Spleen (tissue), 11 donors: ENCODE results near the gene HS2ST1. TPM values are rescaled to one million over a fixed set of nuclear protein-coding genes. Genes with fewer than 3 reads are reported as not detected.
A peak's percentile ranks its signal among the peaks of the same experiment; 100 is the strongest.

ENCODE experiments used
- DNase-seq: peaks from one replicate; pipeline ENCODE4 v3.0.0-alpha.2; 2020
- H3K27ac ChIP-seq, 8 donors: fragments of 200-600 bp; sonication (generic) in 7 of 8; 1 replicate in 4 of 8; 2 replicates in 4 of 8; pipeline versions ENCODE4 v1.5.0 to v1.8.0; 2016 to 2021; ENCODE audit warnings: inconsistent platforms in 4 of 8, mild to moderate bottlenecking in 4 of 8, moderate library complexity in 1 of 8
- H3K27me3 ChIP-seq, 7 donors: fragments of 200-600 bp; sonication (generic) in 6 of 7; replicated peaks in 1 of 7; 1 replicate in 4 of 7; 2 replicates in 3 of 7; pipeline versions ENCODE4 v1.5.0 to v1.8.0; 2016 to 2021; ENCODE audit warnings: inconsistent platforms in 3 of 7, mild to moderate bottlenecking in 1 of 7
- H3K36me3 ChIP-seq, 6 donors: fragments of 200-600 bp; sonication (generic) in 5 of 6; 1 replicate in 4 of 6; 2 replicates in 2 of 6; pipeline versions ENCODE4 v1.5.0 to v1.8.0; 2016 to 2021; ENCODE audit warnings: inconsistent platforms in 2 of 6
- H3K4me1 ChIP-seq, 6 donors: fragments of 200-600 bp; sonication (generic) in 5 of 6; 1 replicate in 3 of 6; 2 replicates in 3 of 6; pipeline versions ENCODE4 v1.5.0 to v1.8.0; 2016 to 2021; ENCODE audit warnings: inconsistent platforms in 3 of 6
- H3K4me3 ChIP-seq, 8 donors: fragments of 200-600 bp; sonication (generic) in 7 of 8; 1 replicate in 4 of 8; 2 replicates in 4 of 8; pipeline versions ENCODE4 v1.5.0 to v1.8.0; 2016 to 2021; ENCODE audit warnings: inconsistent platforms in 4 of 8, mild to moderate bottlenecking in 4 of 8, moderate library complexity in 2 of 8
- H3K9me3 ChIP-seq, 8 donors: fragments of 200-600 bp; sonication (generic) in 7 of 8; 1 replicate in 4 of 8; 2 replicates in 4 of 8; pipeline versions ENCODE4 v1.5.0 to v1.8.0; 2016 to 2021; ENCODE audit warnings: inconsistent platforms in 4 of 8
- POLR2A ChIP-seq, 3 donors: fragments of 450-650 bp; IDR thresholded peaks; one replicate each; pipeline ENCODE4 v1.5.1; 2017; ENCODE audit warnings: antibody characterized with exemption in 3 of 3, mild to moderate bottlenecking in 1 of 3
- POLR2AphosphoS5 ChIP-seq, 3 donors: sonication (generic); formaldehyde crosslinking; IDR thresholded peaks; one replicate each; pipeline ENCODE4 v1.5.1; 2017; ENCODE audit warnings: antibody characterized with exemption in 3 of 3
- WGBS, 5 donors: extraction: QIAGEN DNeasy Blood & Tissue Kit in 3 of 5; methylation state at CpG; one replicate each; pipeline versions ENCODE4 v1.1.5 to v1.1.7; 2013 to 2018; 5-methylcytosine and 5-hydroxymethylcytosine counted together
- intact Hi-C: fragments of 100-400 bp; cut with DNase I; formaldehyde crosslinking; loops from one replicate; pipeline ENCODE4 v1.15.0; 2023; ENCODE audit warnings: low total_unique reads
- polyA plus RNA-seq, 3 donors: library from polyadenylated mRNA; stranded (reverse); fragments of 200-250 nt; gene quantifications; one replicate each; pipeline ENCODE4 v1.2.1, GENCODE V29; 2013
- total RNA-seq, 7 donors: library from RNA; depleted of rRNA in 3 of 7; stranded (reverse); fragments of >200 nt in 3 of 7; fragmentation: NEBNext Ultra II Directional in 4 of 7; extraction: Animal tissue kit (Norgen Biotek cat#: 25700) in 4 of 7; gene quantifications; one replicate each; pipeline versions ENCODE4 v1.1.0 to v1.2.1, GENCODE V29; 2016 to 2021
- TF ChIP-seq, protein P1 (sequence below), 11 experiments: fragments of 200-600 bp in 7 of 11; fragments of 450-650 bp in 4 of 11; sonication (generic) in 4 of 11; IDR thresholded peaks in 8 of 11; conservative IDR thresholded peaks in 3 of 11; 1 replicate in 7 of 11; 2 replicates in 4 of 11; pipeline versions ENCODE4 v1.4.0 to v1.8.0; 2016 to 2021; ENCODE audit warnings: antibody characterized with exemption in 11 of 11, inconsistent platforms in 4 of 11, mild to moderate bottlenecking in 1 of 11
- donor health status: healthy with polysubstance abuse.
- donor health status: DM: no; HTN: no; CAD: no; lungs with moderate emphysema.
- donor health status: DM: no; HTN: no; CAD: no.
- donor health status: Bipolar disorder and iron deficiency.
- donor health status: healthy.
- donor health status: DM: no; HTN: no; CAD: no.
- donor health status: DM: yes; HTN: yes; CAD: no.

The HS2ST1 gene
- total and polyA plus RNA-seq, 10 donors: 4.6 to 32.9 (median 22.3) TPM

GRCh38 chr1:86914998-86915736, 732 bp downstream of the HS2ST1 start:
- intact Hi-C loops: no loop called here
- 0 to 1% (median 0%) methylated on average over 42 to 43 of the region's 43 CpGs for WGBS, 5 donors
- peak; percentile 86 for DNase-seq
- Histone ChIP-seq H3K36me3 (peaks cover 0 to 13% (median 1%) of the 10 kb centered on the region in 6 donors), H3K4me1 (peaks cover 20 to 62% (median 51%) of the 10 kb centered on the region in 6 donors), H3K27me3 (no peaks in the 10 kb centered on the region), H3K9me3 (no peaks in the 10 kb centered on the region), H3K4me3 (peak overlapping the region; percentile 72 to 94 (median 90)), H3K27ac (peak overlapping the region; percentile 79 to 95 (median 94))
- TF ChIP-seq, protein P1, sequence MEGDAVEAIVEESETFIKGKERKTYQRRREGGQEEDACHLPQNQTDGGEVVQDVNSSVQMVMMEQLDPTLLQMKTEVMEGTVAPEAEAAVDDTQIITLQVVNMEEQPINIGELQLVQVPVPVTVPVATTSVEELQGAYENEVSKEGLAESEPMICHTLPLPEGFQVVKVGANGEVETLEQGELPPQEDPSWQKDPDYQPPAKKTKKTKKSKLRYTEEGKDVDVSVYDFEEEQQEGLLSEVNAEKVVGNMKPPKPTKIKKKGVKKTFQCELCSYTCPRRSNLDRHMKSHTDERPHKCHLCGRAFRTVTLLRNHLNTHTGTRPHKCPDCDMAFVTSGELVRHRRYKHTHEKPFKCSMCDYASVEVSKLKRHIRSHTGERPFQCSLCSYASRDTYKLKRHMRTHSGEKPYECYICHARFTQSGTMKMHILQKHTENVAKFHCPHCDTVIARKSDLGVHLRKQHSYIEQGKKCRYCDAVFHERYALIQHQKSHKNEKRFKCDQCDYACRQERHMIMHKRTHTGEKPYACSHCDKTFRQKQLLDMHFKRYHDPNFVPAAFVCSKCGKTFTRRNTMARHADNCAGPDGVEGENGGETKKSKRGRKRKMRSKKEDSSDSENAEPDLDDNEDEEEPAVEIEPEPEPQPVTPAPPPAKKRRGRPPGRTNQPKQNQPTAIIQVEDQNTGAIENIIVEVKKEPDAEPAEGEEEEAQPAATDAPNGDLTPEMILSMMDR (IDR thresholded peaks at IDR 0.05 in 8 of 11, conservative IDR thresholded peaks at IDR 0.05 in 3 of 11): no peak
- peak in 2 of 3 donors; percentile 34 to 71 for TF ChIP-seq POLR2AphosphoS5 (IDR thresholded peaks at IDR 0.05)
- TF ChIP-seq POLR2A (IDR thresholded peaks at IDR 0.05): peak in 1 of 3 donors; percentile 26

GRCh38 chr1:86915737-86916235, 1.4 kb downstream of the HS2ST1 start:
- Histone ChIP-seq H3K27ac (peak overlapping the region; percentile 79 to 95 (median 94)), H3K4me1 (peaks cover 20 to 56% (median 48%) of the 10 kb centered on the region in 6 donors), H3K4me3 (peak overlapping the region; percentile 72 to 94 (median 90)), H3K9me3 (peaks cover 0 to under 1% (median 0%) of the 10 kb centered on the region in 8 donors), H3K27me3 (no peaks in the 10 kb centered on the region), H3K36me3 (peaks cover 0 to 7% (median 0%) of the 10 kb centered on the region in 6 donors)
- DNase-seq: no peak
- intact Hi-C loops: no loop called here
- TF ChIP-seq, protein P1 (IDR thresholded peaks at IDR 0.05 in 8 of 11, conservative IDR thresholded peaks at IDR 0.05 in 3 of 11): no peak
- TF ChIP-seq POLR2AphosphoS5 (IDR thresholded peaks at IDR 0.05) (no peak), POLR2A (IDR thresholded peaks at IDR 0.05) (no peak)
- WGBS, 5 donors: 5 to 6% (median 6%) methylated on average over 14 of the region's 14 CpGs

DNA sequence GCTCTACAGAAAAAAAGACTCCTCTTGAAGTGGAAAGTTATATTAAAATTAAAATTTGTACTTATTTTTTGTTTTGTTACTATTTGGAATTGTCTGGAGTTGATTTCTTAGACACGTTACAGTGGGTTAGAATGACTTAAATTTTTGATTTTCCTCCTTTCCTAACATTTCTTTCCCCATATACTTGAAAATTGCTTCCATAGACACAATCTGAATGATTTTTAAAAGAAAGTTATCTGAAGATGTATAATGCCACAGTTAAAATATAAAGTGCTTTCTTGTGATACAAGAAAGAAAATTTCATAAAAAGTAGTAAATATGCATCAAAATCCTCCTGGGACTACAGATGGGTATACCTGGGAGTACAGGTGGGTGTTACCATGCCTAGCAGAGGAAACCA, 2.3 kb downstream of the HS2ST1 start:
- Histone ChIP-seq H3K36me3 (peaks cover 0 to 4% (median 0%) of the 10 kb centered on the region in 6 donors), H3K27me3 (no peaks in the 10 kb centered on the region), H3K4me3 (peak overlapping the region in 4 of 8 donors; percentile 84 to 94 (median 92)), H3K9me3 (peaks cover 0 to 10% (median 5%) of the 10 kb centered on the region in 8 donors), H3K27ac (peak overlapping the region in 7 of 8 donors; percentile 26 to 95 (median 94)), H3K4me1 (peaks cover 18 to 46% (median 38%) of the 10 kb centered on the region in 6 donors)
- intact Hi-C loops: no loop called here
- WGBS, 5 donors: 66 to 85% (median 74%) methylated on average over 1 of the region's 1 CpG
- DNase-seq: no peak
- no peak for TF ChIP-seq POLR2A (IDR thresholded peaks at IDR 0.05)
- no peak for TF ChIP-seq POLR2AphosphoS5 (IDR thresholded peaks at IDR 0.05)
- TF ChIP-seq, protein P1 (IDR thresholded peaks at IDR 0.05 in 8 of 11, conservative IDR thresholded peaks at IDR 0.05 in 3 of 11): no peak

GRCh38 chr1:86922445-86922844, 8.0 kb downstream of the HS2ST1 start:
- Histone ChIP-seq H3K4me1 (peaks cover 0 to 24% (median 16%) of the 10 kb centered on the region in 6 donors), H3K27ac (no peak overlapping the region), H3K27me3 (no peaks in the 10 kb centered on the region), H3K36me3 (peaks cover 0 to 9% (median 0%) of the 10 kb centered on the region in 6 donors), H3K9me3 (peaks cover 0 to 54% (median 43%) of the 10 kb centered on the region in 8 donors), H3K4me3 (no peak overlapping the region)
- DNase-seq: no peak
- intact Hi-C loops: no loop called here
- WGBS, 5 donors: 92 to 100% (median 100%) methylated on average over 1 of the region's 1 CpG
- no peak for TF ChIP-seq POLR2AphosphoS5 (IDR thresholded peaks at IDR 0.05)
- no peak for TF ChIP-seq POLR2A (IDR thresholded peaks at IDR 0.05)
- TF ChIP-seq, protein P1 (IDR thresholded peaks at IDR 0.05 in 8 of 11, conservative IDR thresholded peaks at IDR 0.05 in 3 of 11): no peak
